Left ventricle myocardium inferior (tissue), 1 donor: Measurements from ENCODE around the gene MYL5. TPM values are rescaled to one million over a fixed set of nuclear protein-coding genes. Genes with fewer than 3 reads are reported as not detected.
"Not testable (repeated sequence)": the region's sequence is repeated elsewhere in the genome, so short reads cannot be mapped to it uniquely, and the experiment has no call there.

Experiments used
- DNase-seq: peaks from one replicate; pipeline ENCODE4 v3.0.0-alpha.2; 2020
- H3K27ac ChIP-seq: fragments of 200-600 bp; replicated peaks from 2 replicates; pipeline ENCODE4 v1.8.0; 2021
- H3K27me3 ChIP-seq: fragments of 200-600 bp; 2 replicates; pipeline ENCODE4 v1.8.0; 2021; ENCODE audit warnings: low read depth
- H3K36me3 ChIP-seq: fragments of 200-600 bp; 2 replicates; pipeline ENCODE4 v1.8.0; 2021
- H3K4me1 ChIP-seq: fragments of 200-600 bp; 2 replicates; pipeline ENCODE4 v1.8.0; 2021
- H3K4me3 ChIP-seq: fragments of 200-600 bp; 2 replicates; pipeline ENCODE4 v1.8.0; 2021; ENCODE audit warnings: mild to moderate bottlenecking, moderate library complexity
- H3K9me3 ChIP-seq: fragments of 200-600 bp; replicated peaks from 2 replicates; pipeline ENCODE4 v1.8.0; 2021
- CTCF ChIP-seq: fragments of 200-600 bp; IDR thresholded peaks from 2 replicates; pipeline ENCODE4 v1.8.0; 2021; ENCODE audit warnings: antibody characterized with exemption, mild to moderate bottlenecking, borderline replicate concordance
- intact Hi-C: fragments of 100-400 bp; cut with micrococcal nuclease; formaldehyde crosslinking; loops from one replicate; pipeline ENCODE4 v1.11.0; 2022
- total RNA-seq: library from RNA; stranded (reverse); fragmentation: NEBNext Ultra II Directional; extraction: Animal tissue kit (Norgen Biotek cat#: 25700); gene quantifications from one replicate; pipeline ENCODE4 v1.2.1, GENCODE V29; 2021
- donor health status: DM: no; HTN: yes; CAD: no; lungs with severe emphysema.

Gene MYL5
- total RNA-seq, 1 donor from 2014 or later = 4.5 TPM

- intact Hi-C loops = no loop called here
- Histone ChIP-seq H3K4me1 (peaks cover 21% of the 10 kb centered on the region), H3K9me3 (no peaks in the 10 kb centered on the region), H3K4me3 (no peak overlapping the region), H3K36me3 (no peaks in the 10 kb centered on the region), H3K27me3 (peaks cover 24% of the 10 kb centered on the region), H3K27ac (no peak overlapping the region)
- TF ChIP-seq CTCF = no peak
- no peak for DNase-seq
Measured at GRCh38 chr4:692771-693554, 18.6 kb downstream of the MYL5 start.

- H3K4me1 ChIP-seq, intact Hi-C loops, H3K4me3 ChIP-seq, H3K36me3 ChIP-seq, DNase-seq, H3K27ac ChIP-seq, H3K9me3 ChIP-seq: not testable (repeated sequence)
- peaks cover 24% of the 10 kb centered on the region for H3K27me3 ChIP-seq
Measured at GRCh38 chr4:694341-694940, 20.1 kb downstream of the MYL5 start.

- no peaks in the 10 kb centered on the region for H3K4me1 ChIP-seq
- DNase-seq = no peak
- H3K27me3 ChIP-seq = peaks cover 8% of the 10 kb centered on the region
- no peak overlapping the region for H3K27ac ChIP-seq
- H3K36me3 ChIP-seq = no peaks in the 10 kb centered on the region
- no peak for TF ChIP-seq CTCF
- intact Hi-C loops = no loop called here
- no peak overlapping the region for H3K4me3 ChIP-seq
- H3K9me3 ChIP-seq = no peaks in the 10 kb centered on the region
Measured at GRCh38 chr4:699816-700580, 25.7 kb downstream of the MYL5 start.

GRCh38 chr4:700587-701264, 26.4 kb downstream of the MYL5 start:
- Histone ChIP-seq H3K4me1 (peaks cover 4% of the 10 kb centered on the region), H3K36me3 (no peaks in the 10 kb centered on the region), H3K27ac (no peak overlapping the region), H3K4me3 (no peak overlapping the region), H3K27me3 (peaks cover under 1% of the 10 kb centered on the region), H3K9me3 (no peaks in the 10 kb centered on the region)
- no peak for TF ChIP-seq CTCF
- intact Hi-C loops = no loop called here
- no peak for DNase-seq

GRCh38 chr4:702618-703048, 28.3 kb downstream of the MYL5 start:
- peaks cover 16% of the 10 kb centered on the region for H3K4me1 ChIP-seq
- intact Hi-C loops = no loop called here
- H3K36me3 ChIP-seq = no peaks in the 10 kb centered on the region
- no peaks in the 10 kb centered on the region for H3K9me3 ChIP-seq
- no peak for DNase-seq
- no peaks in the 10 kb centered on the region for H3K27me3 ChIP-seq
- TF ChIP-seq CTCF = no peak
- no peak overlapping the region for H3K4me3 ChIP-seq
- no peak overlapping the region for H3K27ac ChIP-seq
